Uterus (tissue), 2 donors: Measurements from ENCODE around the gene PAK3.

ENCODE experiments used
- POLR2A ChIP-seq, 2 donors: fragments of 450-650 bp; IDR thresholded peaks; one replicate each; pipeline ENCODE4 v1.6.1; 2016; ENCODE audit warnings: antibody characterized with exemption in 2 of 2, mild to moderate bottlenecking in 1 of 2, moderate library complexity in 1 of 2
- TF ChIP-seq, protein P1 (sequence below), 4 experiments: fragments of 200-600 bp in 2 of 4; fragments of 450-650 bp in 2 of 4; sonication (generic) in 2 of 4; IDR thresholded peaks; one replicate each; pipeline ENCODE4 v1.5.1; 2016 to 2019; ENCODE audit warnings: antibody characterized with exemption in 4 of 4, mild to moderate bottlenecking in 2 of 4, moderate library complexity in 1 of 4

DNA sequence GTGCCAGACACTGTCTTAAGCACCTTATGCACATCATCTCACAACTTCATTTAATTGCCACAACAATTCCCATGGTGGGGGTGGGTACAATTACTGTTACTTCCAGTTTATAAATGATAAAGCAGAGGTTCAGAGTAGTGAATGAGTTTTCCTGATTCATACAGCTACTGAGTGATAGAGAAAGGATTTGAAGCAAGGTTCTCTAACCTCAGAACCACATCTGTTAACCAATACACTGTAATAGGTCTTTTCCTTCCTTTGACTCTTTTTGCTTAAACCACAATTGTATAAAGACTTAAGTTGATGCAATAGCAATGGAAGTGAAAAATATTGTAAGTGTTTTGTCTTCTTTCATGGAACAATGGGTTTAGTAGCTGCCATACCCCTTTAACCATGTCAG lies 43.5 kb upstream of the PAK3 start:
- TF ChIP-seq POLR2A (IDR thresholded peaks at IDR 0.05), result no peak
- TF ChIP-seq, protein P1, sequence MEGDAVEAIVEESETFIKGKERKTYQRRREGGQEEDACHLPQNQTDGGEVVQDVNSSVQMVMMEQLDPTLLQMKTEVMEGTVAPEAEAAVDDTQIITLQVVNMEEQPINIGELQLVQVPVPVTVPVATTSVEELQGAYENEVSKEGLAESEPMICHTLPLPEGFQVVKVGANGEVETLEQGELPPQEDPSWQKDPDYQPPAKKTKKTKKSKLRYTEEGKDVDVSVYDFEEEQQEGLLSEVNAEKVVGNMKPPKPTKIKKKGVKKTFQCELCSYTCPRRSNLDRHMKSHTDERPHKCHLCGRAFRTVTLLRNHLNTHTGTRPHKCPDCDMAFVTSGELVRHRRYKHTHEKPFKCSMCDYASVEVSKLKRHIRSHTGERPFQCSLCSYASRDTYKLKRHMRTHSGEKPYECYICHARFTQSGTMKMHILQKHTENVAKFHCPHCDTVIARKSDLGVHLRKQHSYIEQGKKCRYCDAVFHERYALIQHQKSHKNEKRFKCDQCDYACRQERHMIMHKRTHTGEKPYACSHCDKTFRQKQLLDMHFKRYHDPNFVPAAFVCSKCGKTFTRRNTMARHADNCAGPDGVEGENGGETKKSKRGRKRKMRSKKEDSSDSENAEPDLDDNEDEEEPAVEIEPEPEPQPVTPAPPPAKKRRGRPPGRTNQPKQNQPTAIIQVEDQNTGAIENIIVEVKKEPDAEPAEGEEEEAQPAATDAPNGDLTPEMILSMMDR (IDR thresholded peaks at IDR 0.05), result no peak
